Panc1 (cell line): ENCODE data around the gene RASGRF2.

Experiments used
- POLR2AphosphoS5 ChIP-seq: IDR thresholded peaks from 2 replicates; pipeline ENCODE4 v1.6.1; 2012; ENCODE audit warnings: mild to moderate bottlenecking, low read depth, low read length, moderate library complexity
- TF ChIP-seq, protein P1 (sequence below): fragments of 450-650 bp; IDR thresholded peaks from 2 replicates; pipeline ENCODE4 v1.5.1; 2017; ENCODE audit warnings: mild to moderate bottlenecking

DNA sequence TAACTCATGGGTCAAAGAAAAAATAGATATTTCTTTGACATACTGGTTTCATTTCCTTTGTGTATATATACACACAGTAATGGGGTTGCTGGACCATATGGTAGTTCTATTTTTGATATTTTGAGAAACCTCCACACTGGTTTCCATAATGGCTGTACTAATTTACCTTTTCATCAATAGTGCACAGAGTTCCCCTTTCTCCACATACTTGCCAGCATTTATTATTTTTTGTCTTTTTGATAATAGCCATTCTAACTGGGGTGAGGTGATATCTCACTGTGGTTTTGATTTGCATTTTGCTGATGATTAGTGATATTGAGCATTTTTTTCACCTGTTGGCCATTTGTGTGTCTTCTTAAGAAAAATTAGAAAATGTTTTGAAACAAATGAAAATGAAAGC lies 194.6 kb downstream of the RASGRF2 start:
- TF ChIP-seq, protein P1, sequence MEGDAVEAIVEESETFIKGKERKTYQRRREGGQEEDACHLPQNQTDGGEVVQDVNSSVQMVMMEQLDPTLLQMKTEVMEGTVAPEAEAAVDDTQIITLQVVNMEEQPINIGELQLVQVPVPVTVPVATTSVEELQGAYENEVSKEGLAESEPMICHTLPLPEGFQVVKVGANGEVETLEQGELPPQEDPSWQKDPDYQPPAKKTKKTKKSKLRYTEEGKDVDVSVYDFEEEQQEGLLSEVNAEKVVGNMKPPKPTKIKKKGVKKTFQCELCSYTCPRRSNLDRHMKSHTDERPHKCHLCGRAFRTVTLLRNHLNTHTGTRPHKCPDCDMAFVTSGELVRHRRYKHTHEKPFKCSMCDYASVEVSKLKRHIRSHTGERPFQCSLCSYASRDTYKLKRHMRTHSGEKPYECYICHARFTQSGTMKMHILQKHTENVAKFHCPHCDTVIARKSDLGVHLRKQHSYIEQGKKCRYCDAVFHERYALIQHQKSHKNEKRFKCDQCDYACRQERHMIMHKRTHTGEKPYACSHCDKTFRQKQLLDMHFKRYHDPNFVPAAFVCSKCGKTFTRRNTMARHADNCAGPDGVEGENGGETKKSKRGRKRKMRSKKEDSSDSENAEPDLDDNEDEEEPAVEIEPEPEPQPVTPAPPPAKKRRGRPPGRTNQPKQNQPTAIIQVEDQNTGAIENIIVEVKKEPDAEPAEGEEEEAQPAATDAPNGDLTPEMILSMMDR, result no peak
- no peak for TF ChIP-seq POLR2AphosphoS5
